IMR-90 (cell line): ENCODE measurements around the gene ZNF276. TPM values are rescaled to one million over a fixed set of nuclear protein-coding genes. Genes with fewer than 3 reads are reported as not detected.

Experiments used
- ATAC-seq: fragments of 200-7000 bp; cut with Tn5 transposase; 2 replicates; pipeline ENCODE4 v1.9.1; 2020; ENCODE audit warnings: low read depth, mild to moderate bottlenecking, moderate library complexity
- BruUV-seq: library from RNA; stranded (reverse); fragments of 400-500 nt; replicated peaks from 2 replicates; lab custom pipeline; 2021; lab: Mats Ljungman, UMichigan
- CTCF ChIA-PET: fragments of 300-600 bp; formaldehyde crosslinking; extraction: SDS; loops from one replicate; lab custom pipeline; 2021; ENCODE audit warnings: antibody characterized with exemption; lab: Yijun Ruan, JAX
- POLR2A ChIA-PET: fragments of 300-600 bp; sonication (Branson Sonifier 250); formaldehyde crosslinking; loops from one replicate; lab custom pipeline; 2022; ENCODE audit warnings: antibody characterized with exemption; ENCODE audit not compliant: unreplicated experiment; lab: Charles Lee
- DNase-seq: peaks from one replicate; pipeline ENCODE4 v3.0.0; 2013
- H2AFZ ChIP-seq: replicated peaks from 2 replicates; pipeline ENCODE3; 2013; ENCODE audit warnings: low read length, mild to moderate bottlenecking; ENCODE audit not compliant: poor library complexity
- H2AK5ac ChIP-seq: 2 replicates; pipeline ENCODE4 v1.6.1; 2013; ENCODE audit warnings: low read depth, low read length, inconsistent platforms
- H2AK9ac ChIP-seq: replicated peaks from 2 replicates; pipeline ENCODE3; 2013; ENCODE audit warnings: mild to moderate bottlenecking, low read depth, low read length, moderate library complexity; ENCODE audit not compliant: poor library complexity
- H2BK120ac ChIP-seq: 2 replicates; pipeline ENCODE4 v1.6.1; 2013; ENCODE audit warnings: low read depth, low read length, inconsistent platforms
- H2BK15ac ChIP-seq: 3 replicates; pipeline ENCODE4 v1.6.1; 2013; ENCODE audit warnings: low read depth, low read length, inconsistent platforms
- H2BK20ac ChIP-seq: 2 replicates; pipeline ENCODE4 v1.6.1; 2013; ENCODE audit warnings: low read depth, mild to moderate bottlenecking, inconsistent platforms, low read length, moderate library complexity
- H2BK5ac ChIP-seq: 2 replicates; pipeline ENCODE4 v1.6.1; 2013; ENCODE audit warnings: mild to moderate bottlenecking, low read depth, low read length, inconsistent platforms; ENCODE audit not compliant: poor library complexity, severe bottlenecking
- H3K14ac ChIP-seq: replicated peaks from 2 replicates; pipeline ENCODE4 v1.6.1; 2013; ENCODE audit warnings: low read depth, low read length, inconsistent platforms
- H3K18ac ChIP-seq: 2 replicates; pipeline ENCODE4 v1.6.1; 2013; ENCODE audit warnings: low read depth, low read length, control low read depth
- H3K23ac ChIP-seq: 2 replicates; pipeline ENCODE4 v1.6.1; 2013; ENCODE audit warnings: low read depth, low read length, inconsistent platforms
- H3K27ac ChIP-seq: 2 replicates; pipeline ENCODE4 v1.5.1; 2013; ENCODE audit warnings: mild to moderate bottlenecking, control low read depth, low read length; ENCODE audit not compliant: insufficient read depth
- H3K27me3 ChIP-seq: 2 replicates; pipeline ENCODE4 v1.6.1; 2013; ENCODE audit warnings: low read length; ENCODE audit not compliant: control insufficient read depth, insufficient read depth
- H3K36me3 ChIP-seq: 2 replicates; pipeline ENCODE4 v1.6.1; 2013; ENCODE audit warnings: low read length, mixed read lengths; ENCODE audit not compliant: control insufficient read depth, insufficient read depth
- H3K4ac ChIP-seq: 2 replicates; pipeline ENCODE4 v1.6.1; 2013; ENCODE audit warnings: low read depth, low read length, inconsistent platforms
- H3K4me1 ChIP-seq: 2 replicates; pipeline ENCODE4 v1.6.1; 2013; ENCODE audit warnings: low read length, mixed read lengths; ENCODE audit not compliant: control insufficient read depth, insufficient read depth
- H3K4me2 ChIP-seq: 2 replicates; pipeline ENCODE4 v1.6.1; 2013; ENCODE audit warnings: low read depth, mild to moderate bottlenecking, control low read depth, low read length, moderate library complexity
- H3K4me3 ChIP-seq: 2 replicates; pipeline ENCODE4 v1.5.1; 2013; ENCODE audit warnings: low read depth, mild to moderate bottlenecking, control low read depth, low read length, moderate library complexity; ENCODE audit not compliant: insufficient read depth
- H3K56ac ChIP-seq: 2 replicates; pipeline ENCODE4 v1.6.1; 2013; ENCODE audit warnings: low read length, inconsistent platforms; ENCODE audit not compliant: insufficient read depth; ENCODE audit errors: extremely low read depth
- H3K79me1 ChIP-seq, 2 experiments: 2 replicates each; pipeline ENCODE4 v1.6.1; 2013; ENCODE audit warnings: low read length in 2 of 2, inconsistent platforms in 1 of 2, low read depth in 1 of 2
- H3K9ac ChIP-seq: 2 replicates; pipeline ENCODE4 v1.6.1; 2013; ENCODE audit warnings: low read depth, low read length, control low read depth
- H3K9me1 ChIP-seq: 2 replicates; pipeline ENCODE4 v1.6.1; 2013; ENCODE audit warnings: low read length, inconsistent platforms; ENCODE audit not compliant: insufficient read depth
- H3K9me3 ChIP-seq: 2 replicates; pipeline ENCODE4 v1.6.1; 2013; ENCODE audit warnings: low read length; ENCODE audit not compliant: control insufficient read depth, insufficient read depth
- H4K20me1 ChIP-seq: 2 replicates; pipeline ENCODE4 v1.6.1; 2013; ENCODE audit warnings: low read length, inconsistent platforms; ENCODE audit not compliant: insufficient read depth
- H4K5ac ChIP-seq: 2 replicates; pipeline ENCODE4 v1.6.1; 2013; ENCODE audit warnings: mild to moderate bottlenecking, low read depth, low read length, control low read depth
- H4K8ac ChIP-seq, 2 experiments: 2 replicates each; pipeline ENCODE4 v1.6.1; 2013; ENCODE audit warnings: low read depth in 2 of 2, low read length in 2 of 2, control low read depth in 1 of 2, inconsistent platforms in 1 of 2
- H4K91ac ChIP-seq: 2 replicates; pipeline ENCODE4 v1.6.1; 2013; ENCODE audit warnings: low read depth, low read length, inconsistent platforms; ENCODE audit not compliant: insufficient read depth
- BHLHE40 ChIP-seq: fragments of 150-350 bp; IDR thresholded peaks from 2 replicates; pipeline ENCODE4 v1.6.1; 2016; ENCODE audit warnings: mild to moderate bottlenecking, low read depth, low read length
- CEBPB ChIP-seq: IDR thresholded peaks from 2 replicates; pipeline ENCODE4 v1.6.1; 2012; ENCODE audit warnings: low read depth, low read length, improper control_type of control experiment
- CHD1 ChIP-seq: IDR thresholded peaks from 2 replicates; pipeline ENCODE4 v1.6.1; 2012; ENCODE audit warnings: low read depth, low read length, improper control_type of control experiment
- ELK1 ChIP-seq: fragments of 150-350 bp; IDR thresholded peaks from 2 replicates; pipeline ENCODE4 v1.6.1; 2016; ENCODE audit warnings: low read depth, mild to moderate bottlenecking, low read length, moderate library complexity, borderline replicate concordance
- FOS ChIP-seq: fragments of 150-350 bp; IDR thresholded peaks from 2 replicates; pipeline ENCODE4 v1.6.1; 2016; ENCODE audit warnings: low read depth, low read length
- MAFK ChIP-seq: IDR thresholded peaks from 2 replicates; pipeline ENCODE4 v1.6.1; 2012; ENCODE audit warnings: low read depth, low read length, improper control_type of control experiment
- MXI1 ChIP-seq: IDR thresholded peaks from 2 replicates; pipeline ENCODE4 v1.6.1; 2012; ENCODE audit warnings: low read depth, mild to moderate bottlenecking, low read length, moderate library complexity, borderline replicate concordance
- NFE2L2 ChIP-seq: fragments of 150-350 bp; IDR thresholded peaks from 2 replicates; pipeline ENCODE4 v1.6.1; 2016; ENCODE audit warnings: low read depth, mild to moderate bottlenecking, low read length
- RAD21 ChIP-seq: IDR thresholded peaks from 2 replicates; pipeline ENCODE4 v1.6.1; 2012; ENCODE audit warnings: low read length, improper control_type of control experiment
- RCOR1 ChIP-seq: IDR thresholded peaks from 2 replicates; pipeline ENCODE4 v1.6.1; 2012; ENCODE audit warnings: mild to moderate bottlenecking, low read length, improper control_type of control experiment; ENCODE audit not compliant: insufficient replicate concordance
- RFX5 ChIP-seq: IDR thresholded peaks from 2 replicates; pipeline ENCODE4 v1.8.0; 2012; ENCODE audit warnings: low read depth, mild to moderate bottlenecking, low read length, moderate library complexity
- USF2 ChIP-seq: fragments of 150-350 bp; IDR thresholded peaks from 2 replicates; pipeline ENCODE4 v1.6.1; 2017; ENCODE audit warnings: mild to moderate bottlenecking, antibody characterized with exemption, low read length, low read depth
- WGBS, 2 experiments: methylation state at CpG; one replicate each; pipeline versions ENCODE4 v1.1.5 to v1.1.7; 2013; ENCODE audit warnings: missing lambda C conversion rate in 2 of 2; ENCODE audit not compliant: insufficient read length in 1 of 2; ENCODE audit errors: extremely low coverage in 2 of 2; 5-methylcytosine and 5-hydroxymethylcytosine counted together
- dilution Hi-C: fragments of 300-500 bp; cut with HindIII; formaldehyde crosslinking; loops from one replicate; pipeline ENCODE4 v1.14.3; 2018; ENCODE audit warnings: low sequenced_read_pairs; ENCODE audit not compliant: unreplicated experiment
- in situ Hi-C: fragments of 300-500 bp; cut with MboI; formaldehyde crosslinking; loops from 3 replicates; pipeline ENCODE4 v1.14.3; 2019; ENCODE audit warnings: low sequenced_read_pairs, inconsistent platforms, mixed read lengths
- intact Hi-C: fragments of 100-400 bp; cut with micrococcal nuclease; formaldehyde crosslinking; loops from 2 replicates; pipeline ENCODE4 v1.10.0; 2022
- polyA plus RNA-seq, 3 experiments: library from polyadenylated mRNA; depleted of rRNA; stranded (reverse); fragments of >200 nt; gene quantifications; 2 replicates each; pipeline ENCODE4 v1.2.3, GENCODE V29; 2012; ENCODE audit warnings: low replicate concordance in 1 of 3
- total RNA-seq: library from RNA; depleted of rRNA; stranded (reverse); fragments of >200 nt; gene quantifications from 2 replicates; pipeline ENCODE4 v1.2.3, GENCODE V29; 2012

The ZNF276 gene
- total and polyA plus RNA-seq, 2 of the 4 experiments (the other 2 are of a cell fraction): 4.1 to 18.6 TPM

- Histone ChIP-seq H3K56ac (no peak overlapping the region), H3K9ac (no peak overlapping the region), H2AK5ac (no peak overlapping the region), H3K27me3 (no peaks in the 10 kb centered on the region), H3K4me3 (no peak overlapping the region), H2BK120ac (no peak overlapping the region), H3K9me3 (no peaks in the 10 kb centered on the region), H4K20me1 (no peaks in the 10 kb centered on the region), H2AFZ (no peak overlapping the region), H3K14ac (no peak overlapping the region), H3K4ac (no peak overlapping the region), H4K91ac (no peak overlapping the region), H3K18ac (no peak overlapping the region), H3K79me1 (no peaks in the 10 kb centered on the region; a peak in 1 of 4 replicates), H3K27ac (no peak overlapping the region), H3K9me1 (peaks cover 4% of the 10 kb centered on the region; the same call in 1 of the 2 replicates), H4K5ac (no peak overlapping the region), H3K4me1 (peaks cover 6% of the 10 kb centered on the region), H3K4me2 (no peak overlapping the region), H2AK9ac (no peak overlapping the region), H2BK5ac (no peak overlapping the region), H2BK20ac (no peak overlapping the region), H4K8ac (no peak overlapping the region), H3K36me3 (no peaks in the 10 kb centered on the region), H3K23ac (no peak overlapping the region), H2BK15ac (no peak overlapping the region)
- intact Hi-C loops: no loop called here
- in situ Hi-C loops: no loop called here
- dilution Hi-C loops: no loop called here
- no peak for DNase-seq
- ATAC-seq: no peak
- POLR2A ChIA-PET: no interaction called here
- BruUV-seq: no TSS peak
- CTCF ChIA-PET: no interaction called here
- TF ChIP-seq MXI1: no peak
- no peak for TF ChIP-seq NFE2L2
- TF ChIP-seq FOS: no peak
- no peak for TF ChIP-seq RFX5
- TF ChIP-seq MAFK: no peak
- no peak for TF ChIP-seq BHLHE40
- no peak for TF ChIP-seq RCOR1
- no peak for TF ChIP-seq CHD1
- TF ChIP-seq ELK1: no peak
- TF ChIP-seq CEBPB: no peak
- no peak for TF ChIP-seq RAD21
- no peak for TF ChIP-seq USF2
- WGBS, 2 experiments: 100% methylated on average over 3 of the region's 16 CpGs; no CpG with 5 or more reads in 1 of the 2 experiments
Measured at GRCh38 chr16:89672177-89672941, 49.0 kb upstream of the ZNF276 start.
